ENCODE results near the gene C5orf63. TPM values are rescaled to one million over a fixed set of nuclear protein-coding genes. Genes with fewer than 3 reads are reported as not detected.

Gene C5orf63
- total and polyA plus RNA-seq, 2 experiments from 2014 or later = 6.8 to 10.5 TPM

GRCh38 chr5:127011153-127011552, 62.1 kb downstream of the C5orf63 start (continued):
- TF ChIP-seq ZNF462 (CRISPR knock-in tag; IDR thresholded peaks at IDR 0.05) = no peak

- peaks cover 14% of the 10 kb centered on the region for H3K4me1 Mint-ChIP-seq
- no peak for DNase-seq (ENCODE audit: low spot score)
- Histone ChIP-seq H3K27ac (ENCODE audit: low read depth) (no peak overlapping the region), H3K4me1 (ENCODE audit: insufficient read depth) (no peaks in the 10 kb centered on the region; the same call in 1 of the 2 replicates), H3K79me2 (replicated peaks; ENCODE audit: insufficient read depth) (peaks cover 7% of the 10 kb centered on the region), H3F3A (replicated peaks; ENCODE audit: low read depth) (no peaks in the 10 kb centered on the region), H3K36me3 (ENCODE audit: insufficient read depth) (no peaks in the 10 kb centered on the region), H2AFZ (no peak overlapping the region), H4K20me1 (replicated peaks; ENCODE audit: insufficient read depth) (no peaks in the 10 kb centered on the region), H3K27me3 (ENCODE audit: insufficient read depth) (no peaks in the 10 kb centered on the region), H3K9me2 (ENCODE audit: insufficient read depth) (no peaks in the 10 kb centered on the region), H3K4me2 (no peak overlapping the region), H3K4me3 (no peak overlapping the region)
- H3K27me3 Mint-ChIP-seq (ENCODE audit: insufficient read depth, low read depth, poor library complexity) = no peaks in the 10 kb centered on the region
- H3K9me3 Mint-ChIP-seq = no peaks in the 10 kb centered on the region
- no peak overlapping the region for H3K4me3 Mint-ChIP-seq
- ATAC-seq = no peak
- no peaks in the 10 kb centered on the region for H3K36me3 Mint-ChIP-seq (ENCODE audit: low read depth)
- H3K27ac Mint-ChIP-seq = no peak overlapping the region
- TF ChIP-seq ETS1 (IDR thresholded peaks at IDR 0.05) (no peak), ZNF331 (CRISPR knock-in tag; IDR thresholded peaks at IDR 0.05; ENCODE audit: low read depth) (no peak), CREB1 (CRISPR knock-in tag; IDR thresholded peaks at IDR 0.05; ENCODE audit: low read depth) (no peak), CTCF (conservative IDR thresholded peaks at IDR 0.05; ENCODE audit: low read depth in 2 of 2) (no peak), ZNF114 (CRISPR knock-in tag; IDR thresholded peaks at IDR 0.05) (no peak), POLR2AphosphoS5 (IDR thresholded peaks at IDR 0.05; ENCODE audit: low read depth) (no peak), STAT1 (IDR thresholded peaks at IDR 0.05; ENCODE audit: unreplicated experiment) (no peak), JUNB (IDR thresholded peaks at IDR 0.05; ENCODE audit: unreplicated experiment) (no peak), NANOG (IDR thresholded peaks at IDR 0.05; ENCODE audit: borderline replicate concordance) (no peak), REST (IDR thresholded peaks at IDR 0.05; ENCODE audit: unreplicated experiment) (no peak), EZH2 (IDR thresholded peaks at IDR 0.05; ENCODE audit: low read depth, unreplicated experiment) (no peak)
These were observed 62.9 kb downstream of the C5orf63 start for GRCh38 chr5:127010362-127010761.
